ENCODE measurements around the gene MVB12A. TPM values are rescaled to one million over a fixed set of nuclear protein-coding genes. Genes with fewer than 3 reads are reported as not detected.

The MVB12A gene
- total and polyA plus RNA-seq, 10 of the 15 experiments (the other 5 are each of a cell fraction or from before 2014, with no cell fraction given) = 1.2 to 47.6 (median 26.3) TPM

GRCh38 chr19:17471410-17472125, 51.7 kb downstream of the MVB12A start:
- Histone ChIP-seq H3K9me3 (replicated peaks; ENCODE audit: control insufficient read depth, insufficient read depth, low read length) (no peaks in the 10 kb centered on the region), H3K79me2 (ENCODE audit: control insufficient read depth, insufficient read depth, low read length) (no peaks in the 10 kb centered on the region), H3K4me1 (ENCODE audit: control insufficient read depth, insufficient read depth, low read length) (peaks cover 18% of the 10 kb centered on the region), H3K27me3 (replicated peaks in 1 of 2; ENCODE audit: control insufficient read depth in 2 of 2, insufficient read depth in 2 of 2, low read length in 1 of 2) (no peaks in the 10 kb centered on the region), H3K27ac (ENCODE audit: control insufficient read depth, insufficient read depth) (no peak overlapping the region), H3K36me3 (ENCODE audit: control insufficient read depth in 2 of 2, insufficient read depth in 2 of 2, low read length in 1 of 2) (no peaks in the 10 kb centered on the region), H3K4me2 (ENCODE audit: control insufficient read depth, insufficient read depth) (no peak overlapping the region), H3K4me3 (no peak overlapping the region), H4K20me1 (ENCODE audit: control insufficient read depth, insufficient read depth) (no peaks in the 10 kb centered on the region), H2AFZ (ENCODE audit: control insufficient read depth, low read depth, low read length) (no peak overlapping the region), H3K9ac (ENCODE audit: control insufficient read depth, insufficient read depth, low read length) (no peak overlapping the region)
- TSS peak; percentile 53 for BruUV-seq (replicated peaks)
- no peak for DNase-seq (ENCODE audit: low read depth, low spot score)
- TF ChIP-seq MYB (IDR thresholded peaks at IDR 0.05; ENCODE audit: borderline replicate concordance, low read depth, low read length) (no peak), RELA (IDR thresholded peaks at IDR 0.05; ENCODE audit: borderline replicate concordance, partially characterized antibody) (no peak), ZNF384 (IDR thresholded peaks at IDR 0.05; ENCODE audit: borderline replicate concordance, low read depth, low read length) (no peak), SIN3A (IDR thresholded peaks at IDR 0.05; ENCODE audit: low read depth, low read length) (no peak)
- WGBS (ENCODE audit: insufficient coverage, insufficient replicate concordance, low lambda C conversion rate, missing lambda C conversion rate) = 43% methylated on average over 12 of the region's 12 CpGs
- ChIA-PET POLR2A (interaction anchor here (0.6 kb wide), 2 partner anchors 333 to 505 kb away, joined by 3 to 4 read pairs; no protein-coding TSS in a partner anchor), CTCF (interaction anchor here (0.8 to 1.9 kb wide), 2 partner anchors 25 to 85 kb away, joined by 3 to 11 read pairs; no protein-coding TSS in a partner anchor), RAD21 (ENCODE audit: unreplicated experiment) (interaction anchor here (0.7 kb wide), 1 partner anchor 102 kb away, joined by 3 read pairs; no protein-coding TSS in a partner anchor), SMC1A (ENCODE audit: uncharacterized antibody, unreplicated experiment) (interaction anchor here (0.5 kb wide), 1 partner anchor 129 kb away, joined by 3 read pairs; no protein-coding TSS in a partner anchor)
- intact Hi-C loops (cut with micrococcal nuclease; ENCODE audit: unreplicated experiment) = no loop called here
- in situ Hi-C loops (cut with MboI) = no loop called here
- FAIRE-seq = no peak
- no peak for ATAC-seq

DNA sequence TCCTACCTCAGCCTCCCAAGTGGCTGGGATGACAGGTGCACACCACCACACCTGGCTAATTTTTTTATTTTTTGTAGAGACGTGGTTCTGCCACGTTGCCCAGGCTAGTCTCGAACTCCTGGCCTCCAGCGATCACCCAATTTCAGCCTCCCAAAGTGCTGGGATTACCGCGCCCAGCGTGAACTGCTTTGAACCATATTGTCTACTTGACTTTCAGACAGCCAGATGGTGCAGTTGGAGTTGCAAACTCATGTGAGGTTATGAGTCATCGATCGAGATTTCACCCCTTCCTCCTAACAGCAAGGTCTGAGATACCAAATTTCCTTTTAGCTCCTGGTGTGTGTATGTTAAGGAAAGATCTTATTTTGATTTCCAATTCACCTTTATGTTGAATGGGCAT, 53.2 kb downstream of the MVB12A start:
- H3K4me2 ChIP-seq (ENCODE audit: control insufficient read depth, insufficient read depth) = no peak overlapping the region
- ChIA-PET SMC1A (ENCODE audit: uncharacterized antibody, unreplicated experiment) (no interaction called here), RAD21 (ENCODE audit: unreplicated experiment) (interaction anchor here (0.6 kb wide), 1 partner anchor 412 kb away, joined by 3 read pairs; no protein-coding TSS in a partner anchor), CTCF (interaction anchor here (1.4 kb wide), 1 partner anchor 23 kb away, joined by 6 read pairs; no protein-coding TSS in a partner anchor), POLR2A (no interaction called here)
- H3K79me2 ChIP-seq (ENCODE audit: control insufficient read depth, insufficient read depth, low read length) = no peaks in the 10 kb centered on the region
- FAIRE-seq (peak; percentile 7), DNase-seq (ENCODE audit: low read depth, low spot score) (no peak), ATAC-seq (no peak)
- in situ Hi-C loops (cut with MboI) (no loop called here), intact Hi-C loops (cut with micrococcal nuclease; ENCODE audit: unreplicated experiment) (no loop called here)
- no peaks in the 10 kb centered on the region for H4K20me1 ChIP-seq (ENCODE audit: control insufficient read depth, insufficient read depth)
- no peaks in the 10 kb centered on the region for H3K36me3 ChIP-seq (ENCODE audit: control insufficient read depth in 2 of 2, insufficient read depth in 2 of 2, low read length in 1 of 2)
- TF ChIP-seq, protein P1, sequence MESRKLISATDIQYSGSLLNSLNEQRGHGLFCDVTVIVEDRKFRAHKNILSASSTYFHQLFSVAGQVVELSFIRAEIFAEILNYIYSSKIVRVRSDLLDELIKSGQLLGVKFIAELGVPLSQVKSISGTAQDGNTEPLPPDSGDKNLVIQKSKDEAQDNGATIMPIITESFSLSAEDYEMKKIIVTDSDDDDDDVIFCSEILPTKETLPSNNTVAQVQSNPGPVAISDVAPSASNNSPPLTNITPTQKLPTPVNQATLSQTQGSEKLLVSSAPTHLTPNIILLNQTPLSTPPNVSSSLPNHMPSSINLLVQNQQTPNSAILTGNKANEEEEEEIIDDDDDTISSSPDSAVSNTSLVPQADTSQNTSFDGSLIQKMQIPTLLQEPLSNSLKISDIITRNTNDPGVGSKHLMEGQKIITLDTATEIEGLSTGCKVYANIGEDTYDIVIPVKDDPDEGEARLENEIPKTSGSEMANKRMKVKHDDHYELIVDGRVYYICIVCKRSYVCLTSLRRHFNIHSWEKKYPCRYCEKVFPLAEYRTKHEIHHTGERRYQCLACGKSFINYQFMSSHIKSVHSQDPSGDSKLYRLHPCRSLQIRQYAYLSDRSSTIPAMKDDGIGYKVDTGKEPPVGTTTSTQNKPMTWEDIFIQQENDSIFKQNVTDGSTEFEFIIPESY (IDR thresholded peaks at IDR 0.05) = peak; percentile 56; the same call in 1 of the 2 replicates
- TF ChIP-seq PBX3 (IDR thresholded peaks at IDR 0.05; ENCODE audit: insufficient replicate concordance, low read depth, low read length) (no peak), RAD21 (IDR thresholded peaks at IDR 0.05; ENCODE audit: insufficient read depth, low read depth, low read length) (0 out of 2 replicates have a peak, but pooled peaks have one; percentile 2)
- no peak overlapping the region for H3K4me3 ChIP-seq
- no peak overlapping the region for H3K27ac ChIP-seq (ENCODE audit: control insufficient read depth, insufficient read depth)
- H2AFZ ChIP-seq (ENCODE audit: control insufficient read depth, low read depth, low read length) = no peak overlapping the region
- peaks cover 15% of the 10 kb centered on the region for H3K4me1 ChIP-seq (ENCODE audit: control insufficient read depth, insufficient read depth, low read length)
- no TSS peak for BruUV-seq (replicated peaks)
- H3K9ac ChIP-seq (ENCODE audit: control insufficient read depth, insufficient read depth, low read length) = no peak overlapping the region
- H3K27me3 ChIP-seq (replicated peaks in 1 of 2; ENCODE audit: control insufficient read depth in 2 of 2, insufficient read depth in 2 of 2, low read length in 1 of 2) = no peaks in the 10 kb centered on the region
- no peaks in the 10 kb centered on the region for H3K9me3 ChIP-seq (replicated peaks; ENCODE audit: control insufficient read depth, insufficient read depth, low read length)
- 59% methylated on average over 9 of the region's 9 CpGs for WGBS (ENCODE audit: insufficient coverage, insufficient replicate concordance, low lambda C conversion rate, missing lambda C conversion rate)
